Astrocyte (in vitro differentiated cells and primary cell): ENCODE data around the gene DCHS2.

Source experiments
- EZH2 ChIP-seq: IDR thresholded peaks from 2 replicates; pipeline ENCODE4 v1.6.1; 2012; ENCODE audit warnings: mild to moderate bottlenecking, low read length, inconsistent platforms; ENCODE audit not compliant: insufficient read depth
- TF ChIP-seq, protein P1 (sequence below): IDR thresholded peaks from 2 replicates; pipeline ENCODE4 v1.5.1; 2011; ENCODE audit warnings: low read depth, mild to moderate bottlenecking, inconsistent platforms, low read length, moderate library complexity; ENCODE audit not compliant: insufficient read depth

DNA sequence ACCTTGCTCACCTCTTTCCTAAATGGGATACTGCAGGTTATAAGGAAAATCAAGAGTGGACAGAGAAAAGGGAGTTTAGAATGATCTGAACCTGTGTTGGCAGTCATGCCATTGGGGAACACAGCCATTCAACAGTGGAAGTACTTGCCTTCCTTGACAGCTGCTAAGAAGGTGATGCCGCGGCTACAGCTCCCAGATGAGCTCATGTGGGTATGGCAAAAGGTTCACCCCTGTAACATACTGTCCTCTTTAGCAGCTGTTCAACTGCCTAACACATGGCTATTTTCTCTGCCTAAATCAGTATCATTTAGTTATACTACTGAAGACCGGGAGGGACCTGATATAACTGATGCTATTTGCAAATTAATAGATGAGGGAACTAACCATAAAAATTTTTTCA is 76.8 kb downstream of the DCHS2 start:
- TF ChIP-seq EZH2 = no peak
- TF ChIP-seq, protein P1, sequence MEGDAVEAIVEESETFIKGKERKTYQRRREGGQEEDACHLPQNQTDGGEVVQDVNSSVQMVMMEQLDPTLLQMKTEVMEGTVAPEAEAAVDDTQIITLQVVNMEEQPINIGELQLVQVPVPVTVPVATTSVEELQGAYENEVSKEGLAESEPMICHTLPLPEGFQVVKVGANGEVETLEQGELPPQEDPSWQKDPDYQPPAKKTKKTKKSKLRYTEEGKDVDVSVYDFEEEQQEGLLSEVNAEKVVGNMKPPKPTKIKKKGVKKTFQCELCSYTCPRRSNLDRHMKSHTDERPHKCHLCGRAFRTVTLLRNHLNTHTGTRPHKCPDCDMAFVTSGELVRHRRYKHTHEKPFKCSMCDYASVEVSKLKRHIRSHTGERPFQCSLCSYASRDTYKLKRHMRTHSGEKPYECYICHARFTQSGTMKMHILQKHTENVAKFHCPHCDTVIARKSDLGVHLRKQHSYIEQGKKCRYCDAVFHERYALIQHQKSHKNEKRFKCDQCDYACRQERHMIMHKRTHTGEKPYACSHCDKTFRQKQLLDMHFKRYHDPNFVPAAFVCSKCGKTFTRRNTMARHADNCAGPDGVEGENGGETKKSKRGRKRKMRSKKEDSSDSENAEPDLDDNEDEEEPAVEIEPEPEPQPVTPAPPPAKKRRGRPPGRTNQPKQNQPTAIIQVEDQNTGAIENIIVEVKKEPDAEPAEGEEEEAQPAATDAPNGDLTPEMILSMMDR = no peak
